TTC549 (cell line): ENCODE measurements around the gene RHOBTB1.
"Not testable (repeated sequence)": the region's sequence is repeated elsewhere in the genome, so short reads cannot be mapped to it uniquely, and the experiment has no call there.

Experiments used
- FAIRE-seq: peaks from 2 replicates; lab custom pipeline; 2012; peaks lifted over from hg19 to GRCh38; lab: Jason Lieb, UNC

Gene RHOBTB1

GRCh38 chr10:60944058-60944909 lies at the start of gene RHOBTB1:
Gene RHOBTB1 (minus strand): TSS chr10:60944185. CDS start chr10:60911542, 32,643 bp downstream.
- FAIRE-seq = no peak

GRCh38 chr10:60992636-60993035 lies 48.7 kb upstream of the RHOBTB1 start:
- no peak for FAIRE-seq

- no peak for FAIRE-seq
These were observed 46.7 kb upstream of the RHOBTB1 start for GRCh38 chr10:60990663-60991062.

DNA sequence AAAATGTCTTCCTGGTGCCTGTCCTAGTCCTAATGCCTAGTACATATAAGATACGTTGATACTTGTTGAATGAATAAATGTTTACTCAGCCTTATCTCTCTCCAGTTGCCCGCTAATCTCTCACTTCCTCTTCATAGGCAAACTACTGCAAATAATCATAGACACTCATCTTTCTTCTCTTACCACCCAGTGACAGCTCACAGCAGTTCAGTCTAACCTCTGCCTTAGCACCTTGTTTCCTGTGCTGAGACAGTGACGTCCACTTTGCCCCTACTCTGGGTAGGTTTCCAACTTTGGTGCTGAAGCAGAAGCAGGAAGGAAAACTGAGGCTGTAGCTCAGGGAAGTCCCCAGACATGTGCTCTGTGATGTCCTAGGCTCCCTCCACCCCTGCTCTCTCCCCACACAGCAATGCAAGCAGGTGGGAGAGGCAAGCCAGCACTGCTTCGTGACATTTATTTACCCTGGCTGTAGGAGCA lies 45.5 kb upstream of the RHOBTB1 start:
- no peak for FAIRE-seq

DNA sequence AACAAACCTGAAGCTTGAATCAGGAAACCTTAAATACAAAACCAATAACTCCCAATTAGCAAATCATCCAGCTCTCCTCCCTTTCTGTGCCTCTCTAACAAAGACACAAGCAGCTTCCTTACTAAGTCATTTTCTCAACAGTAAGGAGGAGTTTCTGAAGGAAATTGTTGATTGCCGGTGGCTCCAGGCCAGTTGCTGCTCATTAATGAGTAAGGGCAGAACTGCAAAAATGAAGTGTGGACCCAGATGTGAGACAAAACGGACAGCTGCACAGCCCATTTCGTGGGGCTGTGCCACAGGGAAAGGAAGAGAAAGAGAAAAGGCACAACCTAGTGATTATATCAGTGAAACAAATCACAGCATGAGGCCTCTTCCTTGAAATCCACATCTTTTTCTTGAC lies 42.8 kb upstream of the RHOBTB1 start:
- no peak for FAIRE-seq

GRCh38 chr10:60985951-60986350 lies 42.0 kb upstream of the RHOBTB1 start:
- FAIRE-seq = no peak

- no peak for FAIRE-seq
These were observed 37.0 kb upstream of the RHOBTB1 start for GRCh38 chr10:60980997-60981396.

- no peak for FAIRE-seq
These were observed 35.7 kb upstream of the RHOBTB1 start for GRCh38 chr10:60979667-60980104.

- FAIRE-seq = no peak
These were observed 34.5 kb upstream of the RHOBTB1 start for GRCh38 chr10:60978287-60979115.

GRCh38 chr10:60977161-60978122 lies 33.5 kb upstream of the RHOBTB1 start:
- FAIRE-seq = no peak

- no peak for FAIRE-seq
These were observed 32.7 kb upstream of the RHOBTB1 start for GRCh38 chr10:60976687-60977086.

- no peak for FAIRE-seq
These were observed 31.7 kb upstream of the RHOBTB1 start for GRCh38 chr10:60975716-60976115.

- FAIRE-seq = no peak
These were observed 30.6 kb upstream of the RHOBTB1 start for GRCh38 chr10:60974463-60975149.

GRCh38 chr10:60973086-60973485 lies 29.1 kb upstream of the RHOBTB1 start:
- no peak for FAIRE-seq

DNA sequence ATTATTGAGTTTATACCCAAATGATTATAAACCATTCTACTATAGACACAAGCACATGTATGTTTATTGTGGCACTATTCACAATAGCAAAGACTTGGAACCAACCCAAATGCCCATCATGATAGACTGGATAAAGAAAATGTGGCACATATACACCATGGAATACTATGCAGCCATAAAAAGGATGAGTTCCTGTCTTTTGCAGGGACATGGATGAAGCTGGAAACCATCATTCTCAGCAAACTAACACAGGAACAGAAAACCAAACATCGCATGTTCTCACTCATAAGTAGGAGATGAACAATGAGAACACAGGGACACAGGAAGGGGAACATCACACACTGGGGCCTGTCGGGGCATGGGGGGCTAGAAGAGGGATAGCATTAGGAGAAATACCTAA lies 28.2 kb upstream of the RHOBTB1 start:
- not testable (repeated sequence) for FAIRE-seq

GRCh38 chr10:60970526-60970925 lies 26.5 kb upstream of the RHOBTB1 start:
- FAIRE-seq = no peak

GRCh38 chr10:60968504-60968903 lies 24.5 kb upstream of the RHOBTB1 start:
- no peak for FAIRE-seq

DNA sequence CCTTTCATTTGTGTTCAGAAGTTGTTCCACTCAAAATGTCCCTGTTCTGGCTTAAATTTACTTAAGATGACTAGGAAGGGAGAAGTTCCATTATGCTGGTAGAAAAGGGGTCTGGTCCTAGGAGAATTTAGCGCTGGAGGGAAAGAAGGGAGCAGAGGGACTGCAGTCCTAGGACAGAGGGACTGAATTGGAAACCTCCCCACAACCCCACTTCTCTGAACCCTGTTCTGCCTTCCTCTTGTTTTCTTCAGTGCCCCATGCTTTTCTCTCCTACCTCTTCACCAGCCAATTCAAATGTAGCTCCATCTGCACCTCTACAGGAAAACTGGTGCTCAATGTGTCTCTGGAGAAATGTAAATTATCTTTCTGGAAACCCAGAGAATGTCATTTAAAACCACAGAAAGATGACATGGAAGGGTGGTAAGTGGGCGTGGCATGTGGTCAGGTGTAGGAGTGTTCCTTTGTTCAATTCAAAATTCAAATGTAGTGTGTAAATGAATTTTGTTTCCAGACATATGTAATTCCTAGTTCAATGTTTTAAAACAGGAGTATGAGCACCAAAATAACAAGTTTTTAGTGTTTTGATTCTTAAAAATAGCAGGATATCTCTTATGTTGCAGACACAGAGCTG lies 24.0 kb upstream of the RHOBTB1 start:
- no peak for FAIRE-seq

GRCh38 chr10:60967260-60967659 lies 23.3 kb upstream of the RHOBTB1 start:
- no peak for FAIRE-seq

DNA sequence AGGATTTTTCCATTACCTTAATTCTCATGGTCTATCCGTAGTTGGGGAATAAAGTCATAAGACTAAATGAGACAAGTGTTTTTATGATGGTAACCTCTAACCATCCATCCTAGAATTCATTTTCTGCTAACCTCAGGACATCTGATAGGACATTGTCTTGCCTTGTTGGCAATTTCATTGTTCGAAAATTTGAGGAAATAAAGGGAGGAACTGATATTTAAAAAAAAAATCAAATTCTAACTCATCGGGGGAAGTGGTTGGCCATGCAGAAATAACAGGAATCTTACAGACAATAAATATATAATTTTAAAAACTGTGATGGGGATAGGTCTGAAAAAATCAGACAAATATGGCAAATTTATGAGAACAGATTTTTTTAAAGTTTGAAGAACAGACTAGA lies 21.7 kb upstream of the RHOBTB1 start:
- FAIRE-seq = no peak
